CD14-positive monocyte (primary cell): Measurements from ENCODE around the gene SPATA31A3. TPM values are rescaled to one million over a fixed set of nuclear protein-coding genes. Genes with fewer than 3 reads are reported as not detected.
"Not testable (repeated sequence)": the region's sequence is repeated elsewhere in the genome, so short reads cannot be mapped to it uniquely, and the experiment has no call there.

Source experiments
- DNase-seq, 3 donors: peaks; one replicate each; pipeline ENCODE4 v3.0.0-alpha.2; 2011 to 2022
- H2AFZ ChIP-seq: 2 replicates; pipeline ENCODE4 v1.6.0; 2012; ENCODE audit warnings: mild to moderate bottlenecking, low read depth, low read length, inconsistent platforms; ENCODE audit not compliant: insufficient read depth, poor library complexity, severe bottlenecking
- H3K27ac ChIP-seq, 2 donors: 1 replicate in 1 of 2; 2 replicates in 1 of 2; pipeline ENCODE4 v1.5.1; 2012 to 2013; ENCODE audit warnings: low read length in 2 of 2, control low read depth in 1 of 2, inconsistent platforms in 1 of 2, low read depth in 1 of 2, mild to moderate bottlenecking in 1 of 2
- H3K27me3 ChIP-seq, 2 donors: one replicate each; pipeline versions ENCODE4 v1.6.0 to v1.6.1; 2011 to 2013; ENCODE audit warnings: low read length in 2 of 2; ENCODE audit not compliant: control insufficient read depth in 2 of 2, insufficient read depth in 2 of 2
- H3K36me3 ChIP-seq, 2 donors: replicated peaks in 1 of 2; 1 replicate in 1 of 2; 2 replicates in 1 of 2; pipeline versions ENCODE4 v1.5.1 to v1.6.1; 2012 to 2013; ENCODE audit warnings: low read length in 2 of 2, control low read depth in 1 of 2, inconsistent platforms in 1 of 2, mild to moderate bottlenecking in 1 of 2; ENCODE audit not compliant: insufficient read depth in 2 of 2, control insufficient read depth in 1 of 2
- H3K4me1 ChIP-seq, 2 donors: 1 replicate in 1 of 2; 2 replicates in 1 of 2; pipeline versions ENCODE4 v1.5.1 to v1.6.1; 2012 to 2013; ENCODE audit warnings: low read length in 2 of 2, control low read depth in 1 of 2, inconsistent platforms in 1 of 2, mild to moderate bottlenecking in 1 of 2, moderate library complexity in 1 of 2; ENCODE audit not compliant: insufficient read depth in 2 of 2, control insufficient read depth in 1 of 2
- H3K4me2 ChIP-seq: replicated peaks from 2 replicates; pipeline ENCODE3; 2012; ENCODE audit warnings: low read length, moderate library complexity, mild to moderate bottlenecking; ENCODE audit not compliant: poor library complexity, severe bottlenecking; ENCODE audit errors: extremely low read depth
- H3K4me3 ChIP-seq, 3 experiments: fragments of 200-600 bp in 1 of 3; sonication (generic) in 1 of 3; replicated peaks in 1 of 3; 1 replicate in 2 of 3; 2 replicates in 1 of 3; pipeline ENCODE4 v1.5.1; 2011 to 2013; ENCODE audit warnings: low read length in 3 of 3, mild to moderate bottlenecking in 3 of 3, control low read depth in 2 of 3, low read depth in 2 of 3, inconsistent platforms in 1 of 3, moderate library complexity in 1 of 3
- H3K79me2 ChIP-seq: 2 replicates; pipeline ENCODE4 v1.6.0; 2012; ENCODE audit warnings: mild to moderate bottlenecking, control low read depth, inconsistent platforms, low read length, moderate library complexity; ENCODE audit not compliant: insufficient read depth
- H3K9ac ChIP-seq: 2 replicates; pipeline ENCODE4 v1.6.0; 2017; ENCODE audit warnings: low read length, mild to moderate bottlenecking; ENCODE audit not compliant: insufficient read depth, poor library complexity, severe bottlenecking
- H3K9me3 ChIP-seq, 2 donors: replicated peaks in 1 of 2; 1 replicate in 1 of 2; 2 replicates in 1 of 2; pipeline versions ENCODE4 v1.5.1 to v1.6.1; 2012 to 2013; ENCODE audit warnings: low read length in 2 of 2, control low read depth in 1 of 2; ENCODE audit not compliant: control insufficient read depth in 1 of 2, insufficient read depth in 1 of 2
- H4K20me1 ChIP-seq: 2 replicates; pipeline ENCODE4 v1.6.0; 2012; ENCODE audit warnings: mild to moderate bottlenecking, low read length, control low read depth, moderate library complexity; ENCODE audit not compliant: insufficient read depth
- H3K27ac Mint-ChIP-seq, 7 donors: one replicate each; pipeline ENCODE4 v1.8.0; 2020; ENCODE audit warnings: mild to moderate bottlenecking in 7 of 7, mixed read lengths in 7 of 7, moderate library complexity in 6 of 7, inconsistent platforms in 2 of 7
- H3K27me3 Mint-ChIP-seq, 3 donors: one replicate each; pipeline ENCODE4 v1.8.0; 2021 to 2022; ENCODE audit warnings: low read depth in 3 of 3, mild to moderate bottlenecking in 3 of 3, mixed read lengths in 3 of 3, moderate library complexity in 3 of 3, inconsistent platforms in 1 of 3
- H3K36me3 Mint-ChIP-seq, 2 donors: one replicate each; pipeline ENCODE4 v1.8.0; 2020; ENCODE audit warnings: mixed read lengths in 2 of 2, inconsistent platforms in 1 of 2, mild to moderate bottlenecking in 1 of 2
- H3K4me1 Mint-ChIP-seq: one replicate; pipeline ENCODE4 v1.8.0; 2020; ENCODE audit warnings: mild to moderate bottlenecking, mixed read lengths
- H3K4me3 Mint-ChIP-seq, 2 donors: one replicate each; pipeline ENCODE4 v1.8.0; 2020; ENCODE audit warnings: mild to moderate bottlenecking in 2 of 2, mixed read lengths in 2 of 2, moderate library complexity in 1 of 2
- H3K9me3 Mint-ChIP-seq, 7 donors: one replicate each; pipeline ENCODE4 v1.8.0; 2020 to 2022; ENCODE audit warnings: mixed read lengths in 7 of 7, mild to moderate bottlenecking in 6 of 7, moderate library complexity in 6 of 7, inconsistent platforms in 2 of 7
- WGBS: methylation state at CpG from one replicate; pipeline ENCODE4 v1.1.5; 2013; ENCODE audit warnings: missing lambda C conversion rate; ENCODE audit not compliant: insufficient coverage; 5-methylcytosine and 5-hydroxymethylcytosine counted together
- intact Hi-C, 2 donors: fragments of 100-400 bp; cut with micrococcal nuclease; formaldehyde crosslinking; loops; one replicate each; pipeline versions ENCODE4 v1.15.0 to v1.15.1; 2023
- polyA plus RNA-seq, 3 donors: library from polyadenylated mRNA; depleted of rRNA in 1 of 3; unstranded in 2 of 3; stranded (reverse) in 1 of 3; fragments of 300-500 nt in 2 of 3; fragments of >200 nt in 1 of 3; fragmentation: Illumina TruSeq in 2 of 3; gene quantifications; 1 replicate in 2 of 3; 2 replicates in 1 of 3; pipeline ENCODE4 v1.2.3, GENCODE V29; 2012 to 2021
- small RNA-seq: library from RNA; depleted of rRNA; stranded (forward); fragments of <200 nt; gene quantifications from one replicate; pipeline ENCODE3, GENCODE V24; 2012; ENCODE audit warnings: low read depth; ENCODE audit not compliant: insufficient read length

The SPATA31A3 gene
- polyA plus RNA-seq, 3 donors = not detected

- H3K9me3 Mint-ChIP-seq, H3K27ac ChIP-seq, H3K4me3 ChIP-seq, H3K79me2 ChIP-seq, H3K27ac Mint-ChIP-seq, intact Hi-C loops, H3K4me1 ChIP-seq, H3K4me3 Mint-ChIP-seq, DNase-seq, H3K4me2 ChIP-seq, H3K36me3 ChIP-seq, H3K27me3 Mint-ChIP-seq, H3K36me3 Mint-ChIP-seq, H3K4me1 Mint-ChIP-seq, H3K9ac ChIP-seq, H2AFZ ChIP-seq, H3K27me3 ChIP-seq, H4K20me1 ChIP-seq, H3K9me3 ChIP-seq: not testable (repeated sequence)
- WGBS = 90% methylated on average over 2 of the region's 5 CpGs
Observed at GRCh38 chr9:66938322-66938721, 54.0 kb downstream of the SPATA31A3 start.

GRCh38 chr9:66937662-66938061 is 54.7 kb downstream of the SPATA31A3 start:
- H3K4me3 Mint-ChIP-seq, H3K9ac ChIP-seq, H3K4me1 Mint-ChIP-seq, H3K4me1 ChIP-seq, H2AFZ ChIP-seq, intact Hi-C loops, H3K79me2 ChIP-seq, DNase-seq, H3K27ac ChIP-seq, H3K4me3 ChIP-seq, H3K27me3 Mint-ChIP-seq, H3K9me3 Mint-ChIP-seq, H3K27me3 ChIP-seq, H3K9me3 ChIP-seq, H4K20me1 ChIP-seq, H3K36me3 Mint-ChIP-seq, H3K27ac Mint-ChIP-seq, H3K36me3 ChIP-seq, H3K4me2 ChIP-seq: not testable (repeated sequence)
- no CpG with 5 or more reads among the region's 3 CpGs for WGBS

Small RNAs within 50 kb of the gene (small RNA-seq; reads per million reads assigned to genes)
- gene AL353770.1 (not detected), gene AL353770.2 (not detected)

Other genes with a start within 250 kb of the SPATA31A3 start
- under 1 TPM; 0.32 to 0.69 (median 0.52) TPM for gene ZNF658, start 91.8 kb downstream of the SPATA31A3 start, polyA plus RNA-seq